Measurements from ENCODE around the gene RAP1GAP2.

DNA sequence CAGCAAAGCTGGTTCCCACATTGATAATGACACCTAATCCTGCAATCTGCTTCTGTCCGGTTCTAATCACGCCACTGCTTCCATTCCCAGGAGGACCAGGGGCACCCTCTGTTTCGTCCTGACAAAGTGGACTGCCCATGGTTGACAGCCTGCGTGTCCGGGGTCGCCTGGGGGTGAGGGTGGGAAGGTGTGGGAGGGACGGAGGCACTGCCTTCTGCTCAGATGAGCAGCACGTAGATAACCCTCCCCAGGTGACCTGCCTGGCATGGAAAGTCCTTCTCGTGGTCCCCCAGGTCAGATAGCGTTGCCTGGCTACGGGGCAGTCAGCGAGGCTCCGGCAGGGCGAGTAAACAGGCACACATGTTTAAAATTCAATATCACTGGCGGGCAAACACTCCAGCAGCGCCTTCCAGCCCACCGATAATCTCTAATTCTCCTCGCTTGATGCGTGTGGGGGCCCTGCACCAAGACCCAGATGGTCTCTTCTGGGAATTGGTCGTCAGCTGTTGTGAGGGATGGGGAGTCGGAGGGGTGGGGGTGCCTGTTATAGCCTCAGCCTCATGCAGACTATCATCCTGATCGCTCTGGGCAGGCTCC, 132.2 kb downstream of the RAP1GAP2 start:
- TF ChIP-seq, protein P1, sequence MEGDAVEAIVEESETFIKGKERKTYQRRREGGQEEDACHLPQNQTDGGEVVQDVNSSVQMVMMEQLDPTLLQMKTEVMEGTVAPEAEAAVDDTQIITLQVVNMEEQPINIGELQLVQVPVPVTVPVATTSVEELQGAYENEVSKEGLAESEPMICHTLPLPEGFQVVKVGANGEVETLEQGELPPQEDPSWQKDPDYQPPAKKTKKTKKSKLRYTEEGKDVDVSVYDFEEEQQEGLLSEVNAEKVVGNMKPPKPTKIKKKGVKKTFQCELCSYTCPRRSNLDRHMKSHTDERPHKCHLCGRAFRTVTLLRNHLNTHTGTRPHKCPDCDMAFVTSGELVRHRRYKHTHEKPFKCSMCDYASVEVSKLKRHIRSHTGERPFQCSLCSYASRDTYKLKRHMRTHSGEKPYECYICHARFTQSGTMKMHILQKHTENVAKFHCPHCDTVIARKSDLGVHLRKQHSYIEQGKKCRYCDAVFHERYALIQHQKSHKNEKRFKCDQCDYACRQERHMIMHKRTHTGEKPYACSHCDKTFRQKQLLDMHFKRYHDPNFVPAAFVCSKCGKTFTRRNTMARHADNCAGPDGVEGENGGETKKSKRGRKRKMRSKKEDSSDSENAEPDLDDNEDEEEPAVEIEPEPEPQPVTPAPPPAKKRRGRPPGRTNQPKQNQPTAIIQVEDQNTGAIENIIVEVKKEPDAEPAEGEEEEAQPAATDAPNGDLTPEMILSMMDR (IDR thresholded peaks at IDR 0.05; ENCODE audit: insufficient read depth, low read depth, low read length), result no peak
- TF ChIP-seq EZH2 (IDR thresholded peaks at IDR 0.05; ENCODE audit: insufficient read depth, low read length), result no peak
